A549 (cell line): ENCODE data around the gene MFSD12. TPM values are rescaled to one million over a fixed set of nuclear protein-coding genes. Genes with fewer than 3 reads are reported as not detected.

Experiments
- ATAC-seq, 2 experiments: fragments of 200-7000 bp in 1 of 2; fragments of >200 bp in 1 of 2; cut with Nextera tagmentation in 1 of 2; cut with Tn5 transposase in 1 of 2; 3 replicates each; pipeline versions ENCODE4 v1.8.0 to v1.9.1; 2018 to 2020; ENCODE audit warnings: mild to moderate bottlenecking in 1 of 2, moderate library complexity in 1 of 2
- CTCF ChIA-PET: fragments of 300-600 bp; sonication (Branson Sonifier 250); formaldehyde crosslinking; extraction: SDS; loops from one replicate; lab custom pipeline; 2021; ENCODE audit warnings: antibody characterized with exemption, inconsistent platforms; lab: Yijun Ruan, JAX
- POLR2A ChIA-PET: fragments of 350-600 bp; formaldehyde crosslinking; extraction: SDS; loops from one replicate; lab custom pipeline; 2021; ENCODE audit warnings: antibody characterized with exemption, inconsistent platforms; lab: Yijun Ruan, JAX
- DNase-seq, 2 experiments: peaks; one replicate each; pipeline versions ENCODE4 v3.0.0 to v3.0.0-alpha.2; 2011 to 2016; ENCODE audit warnings: low read depth in 1 of 2, low spot score in 1 of 2
- FAIRE-seq: peaks from 2 replicates; lab custom pipeline; 2011; peaks lifted over from hg19 to GRCh38; lab: Jason Lieb, UNC
- H3K27ac ChIP-seq, 2 experiments: fragments of >200 bp; sonication (Bioruptor Twin); formaldehyde crosslinking; 3 replicates each; pipeline ENCODE4 v1.5.1; 2016 to 2017
- H3K4me1 ChIP-seq: fragments of >200 bp; sonication (Bioruptor Twin); formaldehyde crosslinking; 3 replicates; pipeline ENCODE4 v1.6.1; 2016
- H3K4me2 ChIP-seq: fragments of >200 bp; sonication (Bioruptor Twin); formaldehyde crosslinking; 3 replicates; pipeline ENCODE4 v1.6.1; 2016
- H3K4me3 ChIP-seq: fragments of >200 bp; sonication (Bioruptor Twin); formaldehyde crosslinking; 3 replicates; pipeline ENCODE4 v1.5.1; 2016
- H3K9me3 ChIP-seq: fragments of >200 bp; sonication (Bioruptor Twin); formaldehyde crosslinking; 3 replicates; pipeline ENCODE4 v1.6.1; 2016
- BCL3 ChIP-seq: fragments of >200 bp; sonication (Bioruptor Twin); formaldehyde crosslinking; IDR thresholded peaks from 3 replicates; pipeline ENCODE4 v1.6.1; 2016
- BHLHE40 ChIP-seq: IDR thresholded peaks from 2 replicates; pipeline ENCODE4 v1.6.1; 2012; ENCODE audit warnings: low read depth, low read length, inconsistent platforms
- CHD4 ChIP-seq: fragments of 200-600 bp; sonication (generic); IDR thresholded peaks from 2 replicates; pipeline ENCODE4 v1.6.1; 2016; ENCODE audit warnings: antibody characterized with exemption, mild to moderate bottlenecking, borderline replicate concordance
- CTCF ChIP-seq: fragments of >200 bp; sonication (Bioruptor Twin); formaldehyde crosslinking; IDR thresholded peaks from 3 replicates; pipeline ENCODE4 v1.5.1; 2016
- EHF ChIP-seq: fragments of 250-450 bp; sonication (Bioruptor Pico); IDR thresholded peaks from 2 replicates; pipeline ENCODE4 v1.5.0; 2020; ENCODE audit warnings: mild to moderate bottlenecking
- FOSL2 ChIP-seq, 2 experiments: fragments of 450-650 bp in 1 of 2; fragments of >200 bp in 1 of 2; sonication (Bioruptor Twin) in 1 of 2; formaldehyde crosslinking; IDR thresholded peaks; 2 replicates each; pipeline versions ENCODE4 v1.5.0 to v1.6.1; 2016 to 2020; ENCODE audit warnings: mild to moderate bottlenecking in 1 of 2, moderate library complexity in 1 of 2
- GATA3 ChIP-seq: IDR thresholded peaks from 2 replicates; pipeline ENCODE4 v1.6.1; 2012; ENCODE audit warnings: borderline replicate concordance
- HDAC2 ChIP-seq: fragments of 200-600 bp; sonication (generic); IDR thresholded peaks from 2 replicates; pipeline ENCODE4 v1.6.1; 2016
- HES2 ChIP-seq: fragments of >200 bp; sonication (Bioruptor Twin); formaldehyde crosslinking; IDR thresholded peaks from 2 replicates; pipeline ENCODE4 v1.6.1; 2016
- HEYL ChIP-seq: fragments of 250-450 bp; sonication (Bioruptor Pico); IDR thresholded peaks from 2 replicates; pipeline ENCODE4 v1.8.0; 2021; ENCODE audit warnings: mild to moderate bottlenecking, moderate library complexity
- HOXB13 ChIP-seq: fragments of 250-450 bp; sonication (Bioruptor Pico); IDR thresholded peaks from 2 replicates; pipeline ENCODE4 v1.5.0; 2020; ENCODE audit warnings: low read depth, mild to moderate bottlenecking, moderate library complexity
- HOXB5 ChIP-seq: fragments of 250-450 bp; sonication (Bioruptor Pico); IDR thresholded peaks from 2 replicates; pipeline ENCODE4 v1.5.0; 2020; ENCODE audit warnings: mild to moderate bottlenecking, moderate library complexity
- JUN ChIP-seq, 2 experiments: fragments of >200 bp; sonication (Bioruptor Twin); formaldehyde crosslinking; IDR thresholded peaks; 2 replicates in 1 of 2; 3 replicates in 1 of 2; pipeline ENCODE4 v1.6.1; 2016 to 2017
- KDM1A ChIP-seq: fragments of 200-600 bp; sonication (generic); IDR thresholded peaks from 2 replicates; pipeline ENCODE4 v1.6.1; 2016; ENCODE audit warnings: low read depth, mild to moderate bottlenecking
- KDM5A ChIP-seq: fragments of 200-600 bp; sonication (generic); IDR thresholded peaks from 2 replicates; pipeline ENCODE4 v1.6.1; 2016; ENCODE audit warnings: antibody characterized with exemption, mild to moderate bottlenecking
- MAFK ChIP-seq: fragments of 450-650 bp; IDR thresholded peaks from 2 replicates; pipeline ENCODE4 v1.6.1; 2014; ENCODE audit not compliant: partially characterized antibody
- NPAS2 ChIP-seq: fragments of 250-450 bp; sonication (Bioruptor Pico); IDR thresholded peaks from 2 replicates; pipeline ENCODE4 v1.8.0; 2022; ENCODE audit warnings: mild to moderate bottlenecking, moderate library complexity, borderline replicate concordance
- PBX3 ChIP-seq: IDR thresholded peaks from 2 replicates; pipeline ENCODE4 v1.6.1; 2012
- PHF8 ChIP-seq: fragments of 200-600 bp; sonication (generic); IDR thresholded peaks from 2 replicates; pipeline ENCODE4 v1.6.1; 2016; ENCODE audit warnings: low read depth, mild to moderate bottlenecking, antibody characterized with exemption, moderate library complexity, borderline replicate concordance
- RFX5 ChIP-seq: fragments of 450-650 bp; IDR thresholded peaks from 2 replicates; pipeline ENCODE4 v1.7.1; 2014; ENCODE audit warnings: antibody characterized with exemption, mild to moderate bottlenecking, moderate library complexity
- SMC3 ChIP-seq: fragments of >200 bp; sonication (Bioruptor Twin); formaldehyde crosslinking; IDR thresholded peaks from 3 replicates; pipeline ENCODE4 v1.6.1; 2018; ENCODE audit warnings: inconsistent platforms
- SREBF2 ChIP-seq: fragments of 450-650 bp; IDR thresholded peaks from 2 replicates; pipeline ENCODE4 v1.6.1; 2014; ENCODE audit warnings: mild to moderate bottlenecking, moderate library complexity
- TP53 ChIP-seq: fragments of 250-450 bp; sonication (Bioruptor Pico); IDR thresholded peaks from 2 replicates; pipeline ENCODE4 v1.5.0; 2021; ENCODE audit warnings: mild to moderate bottlenecking, moderate library complexity
- ZC3H11A ChIP-seq: fragments of 450-650 bp; IDR thresholded peaks from 2 replicates; pipeline ENCODE4 v1.6.1; 2014; ENCODE audit warnings: antibody characterized with exemption, mild to moderate bottlenecking
- ZNF302 ChIP-seq: fragments of 250-450 bp; sonication (Bioruptor Pico); IDR thresholded peaks from 2 replicates; pipeline ENCODE4 v1.9.0; 2021; ENCODE audit warnings: inconsistent platforms, mild to moderate bottlenecking, moderate library complexity
- WGBS: methylation state at CpG from one replicate; pipeline ENCODE4 v1.1.6; 2017; ENCODE audit errors: missing lambda C conversion rate; 5-methylcytosine and 5-hydroxymethylcytosine counted together
- polyA plus RNA-seq, 4 experiments: library from polyadenylated mRNA; depleted of rRNA in 3 of 4; stranded (reverse); fragments of >200 nt; fragmentation: RNase III in 1 of 4; extraction: RNeasy Plus Mini Kit Qiagen cat#74134 plus additional on column Dnase treatment in 1 of 4; gene quantifications; 2 replicates in 3 of 4; 3 replicates in 1 of 4; pipeline ENCODE4 v1.2.3, GENCODE V29; 2011 to 2017
- TF ChIP-seq, protein P1 (sequence below): IDR thresholded peaks from 2 replicates; pipeline ENCODE4 v1.6.1; 2012; ENCODE audit warnings: low read depth, borderline replicate concordance
- TF ChIP-seq, protein P2 (sequence below): IDR thresholded peaks from 2 replicates; pipeline ENCODE4 v1.6.1; 2012
- TF ChIP-seq, protein P3 (sequence below): fragments of 250-450 bp; sonication (Bioruptor Pico); IDR thresholded peaks from 2 replicates; pipeline ENCODE4 v1.5.0; 2020; ENCODE audit warnings: low read depth, mild to moderate bottlenecking, moderate library complexity

Gene MFSD12
- polyA plus RNA-seq, 2 of the 4 experiments (the other 2 are of a cell fraction): 52.5 to 115 TPM

GRCh38 chr19:3549816-3550215, 7.6 kb downstream of the MFSD12 start:
- H3K4me2 ChIP-seq: no peak overlapping the region
- H3K4me3 ChIP-seq: no peak overlapping the region
- ChIA-PET POLR2A (no interaction called here), CTCF (interaction anchor here (1.5 to 6.6 kb wide), 3 partner anchors 26 to 36 kb away, joined by 5 to 100 read pairs (median 11); partner anchors contain the start of genes GIPC3 and HMG20B)
- no peak for FAIRE-seq
- H3K27ac ChIP-seq: no peak overlapping the region
- no peak for ATAC-seq
- H3K4me1 ChIP-seq: peaks cover 5% of the 10 kb centered on the region; the same call in 1 of the 3 replicates
- WGBS: 93% methylated on average over 10 of the region's 10 CpGs
- DNase-seq: no peak
- H3K9me3 ChIP-seq: no peaks in the 10 kb centered on the region
- TF ChIP-seq GATA3 (no peak), HOXB5 (CRISPR knock-in tag) (no peak), RFX5 (no peak), NPAS2 (CRISPR knock-in tag) (no peak), BHLHE40 (no peak), BCL3 (no peak), SMC3 (no peak), HDAC2 (no peak), KDM5A (no peak), CHD4 (no peak), PBX3 (no peak)

DNA sequence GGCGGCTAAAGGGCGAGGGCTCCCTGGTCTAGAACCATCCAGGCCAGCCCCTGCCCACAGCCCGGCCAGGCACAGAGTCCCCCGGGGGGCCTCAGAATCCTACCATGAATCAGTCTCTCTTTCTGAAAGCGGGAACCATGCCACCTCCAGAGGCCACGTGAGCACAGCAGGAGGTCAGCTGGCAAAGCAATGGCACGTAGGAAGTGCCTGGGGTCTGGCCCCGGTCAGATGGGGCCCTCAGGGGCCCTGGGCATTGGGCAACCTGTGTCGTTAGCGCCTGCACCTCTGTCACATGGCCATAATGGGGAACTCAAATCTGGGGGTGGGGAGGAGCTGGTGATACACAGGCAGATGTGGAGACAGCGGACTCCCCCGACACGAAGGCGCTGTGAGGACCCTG, 8.8 kb downstream of the MFSD12 start:
- FAIRE-seq (no peak), DNase-seq (no peak)
- POLR2A ChIA-PET: no interaction called here
- H3K9me3 ChIP-seq: no peaks in the 10 kb centered on the region
- TF ChIP-seq FOSL2 (IDR thresholded peaks at IDR 0.05) (no peak), FOSL2 (CRISPR knock-in tag; IDR thresholded peaks at IDR 0.05) (no peak), SREBF2 (no peak), HOXB13 (no peak), HEYL (CRISPR knock-in tag) (no peak), GATA3 (no peak), MAFK (no peak), ZNF302 (CRISPR knock-in tag) (no peak), KDM1A (no peak), TP53 (CRISPR knock-in tag) (no peak), HDAC2 (no peak), CTCF (no peak)
- TF ChIP-seq, all 56 proteins: peak for 0
- no peak for ATAC-seq
- no peak overlapping the region for H3K27ac ChIP-seq
- H3K4me1 ChIP-seq: peaks cover 5% of the 10 kb centered on the region; the same call in 1 of the 3 replicates
- no peak overlapping the region for H3K4me2 ChIP-seq
- no peak overlapping the region for H3K4me3 ChIP-seq
- WGBS: 86% methylated on average over 1 of the region's 14 CpGs
- CTCF ChIA-PET: interaction anchor here (0.8 to 6.6 kb wide), 5 partner anchors 13 to 48 kb away, joined by 3 to 100 read pairs (median 5); partner anchors contain the start of genes GIPC3 and HMG20B

DNA sequence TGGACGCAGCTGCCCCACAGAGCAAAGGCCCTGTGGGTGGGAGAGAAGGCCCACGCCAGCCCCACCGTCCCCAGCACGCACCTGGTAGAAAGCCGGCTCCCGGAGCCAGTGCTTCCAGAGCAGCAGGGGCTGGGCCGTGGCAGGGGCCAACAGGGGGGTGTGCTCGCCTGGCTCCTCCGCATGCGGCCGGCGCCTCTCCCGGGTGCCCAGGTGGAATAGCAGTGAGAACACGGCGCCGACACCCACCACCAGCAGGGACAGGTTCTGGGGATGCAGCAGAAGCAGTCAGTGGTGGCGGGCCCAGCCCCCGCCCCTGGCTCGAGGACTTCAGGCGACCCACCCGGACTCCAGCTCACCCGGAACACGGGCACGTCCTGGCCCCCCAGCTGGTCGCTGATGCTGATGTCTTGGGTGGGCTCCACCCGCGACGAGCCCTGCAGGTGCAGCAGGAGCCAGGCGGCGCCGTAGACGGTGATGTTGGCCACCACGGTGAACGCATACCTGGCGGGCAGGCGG, 9.6 kb downstream of the MFSD12 start:
- ATAC-seq: no peak
- FAIRE-seq: no peak
- 86% methylated on average over 5 of the region's 36 CpGs for WGBS
- ChIA-PET CTCF (interaction anchor here (1.2 to 6.6 kb wide), 5 partner anchors 14 to 114 kb away, joined by 3 to 100 read pairs (median 5); partner anchors contain the start of gene HMG20B), POLR2A (interaction anchor here (1.0 kb wide), 1 partner anchor 9 kb away, joined by 3 read pairs; no protein-coding TSS in a partner anchor)
- Histone ChIP-seq H3K27ac (no peak overlapping the region), H3K4me3 (no peak overlapping the region), H3K4me1 (peaks cover under 1% of the 10 kb centered on the region; the same call in 1 of the 3 replicates), H3K9me3 (no peaks in the 10 kb centered on the region), H3K4me2 (no peak overlapping the region)
- no peak for DNase-seq
- TF ChIP-seq, protein P1, sequence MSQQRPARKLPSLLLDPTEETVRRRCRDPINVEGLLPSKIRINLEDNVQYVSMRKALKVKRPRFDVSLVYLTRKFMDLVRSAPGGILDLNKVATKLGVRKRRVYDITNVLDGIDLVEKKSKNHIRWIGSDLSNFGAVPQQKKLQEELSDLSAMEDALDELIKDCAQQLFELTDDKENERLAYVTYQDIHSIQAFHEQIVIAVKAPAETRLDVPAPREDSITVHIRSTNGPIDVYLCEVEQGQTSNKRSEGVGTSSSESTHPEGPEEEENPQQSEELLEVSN: no peak
- TF ChIP-seq ZNF302 (CRISPR knock-in tag) (no peak), HEYL (CRISPR knock-in tag) (no peak), CHD4 (no peak), PHF8 (no peak), HDAC2 (no peak), ZC3H11A (no peak), HES2 (no peak), EHF (CRISPR knock-in tag) (no peak), JUN (IDR thresholded peaks at IDR 0.05) (no peak), MAFK (no peak)
- TF ChIP-seq, protein P2, sequence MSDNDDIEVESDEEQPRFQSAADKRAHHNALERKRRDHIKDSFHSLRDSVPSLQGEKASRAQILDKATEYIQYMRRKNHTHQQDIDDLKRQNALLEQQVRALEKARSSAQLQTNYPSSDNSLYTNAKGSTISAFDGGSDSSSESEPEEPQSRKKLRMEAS: no peak
- TF ChIP-seq, protein P3, sequence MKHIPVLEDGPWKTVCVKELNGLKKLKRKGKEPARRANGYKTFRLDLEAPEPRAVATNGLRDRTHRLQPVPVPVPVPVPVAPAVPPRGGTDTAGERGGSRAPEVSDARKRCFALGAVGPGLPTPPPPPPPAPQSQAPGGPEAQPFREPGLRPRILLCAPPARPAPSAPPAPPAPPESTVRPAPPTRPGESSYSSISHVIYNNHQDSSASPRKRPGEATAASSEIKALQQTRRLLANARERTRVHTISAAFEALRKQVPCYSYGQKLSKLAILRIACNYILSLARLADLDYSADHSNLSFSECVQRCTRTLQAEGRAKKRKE (CRISPR knock-in tag): no peak
